Stomach (tissue), 4 donors: ENCODE data around the gene UHRF1.

Source experiments
- POLR2A ChIP-seq, 4 donors: fragments of 450-650 bp; IDR thresholded peaks; one replicate each; pipeline ENCODE4 v1.6.1; 2016; ENCODE audit warnings: antibody characterized with exemption in 4 of 4, control low read depth in 2 of 4, mild to moderate bottlenecking in 1 of 4, moderate library complexity in 1 of 4
- POLR2AphosphoS5 ChIP-seq, 3 donors: sonication (generic); formaldehyde crosslinking; IDR thresholded peaks; one replicate each; pipeline ENCODE4 v1.6.1; 2016; ENCODE audit warnings: antibody characterized with exemption in 3 of 3
- TF ChIP-seq, protein P1 (sequence below), 7 experiments: fragments of 450-650 bp in 4 of 7; fragments of 200-600 bp in 3 of 7; sonication (generic) in 3 of 7; IDR thresholded peaks; one replicate each; pipeline ENCODE4 v1.5.1; 2016 to 2019; ENCODE audit warnings: antibody characterized with exemption in 7 of 7, control low read depth in 2 of 7, mild to moderate bottlenecking in 1 of 7

DNA sequence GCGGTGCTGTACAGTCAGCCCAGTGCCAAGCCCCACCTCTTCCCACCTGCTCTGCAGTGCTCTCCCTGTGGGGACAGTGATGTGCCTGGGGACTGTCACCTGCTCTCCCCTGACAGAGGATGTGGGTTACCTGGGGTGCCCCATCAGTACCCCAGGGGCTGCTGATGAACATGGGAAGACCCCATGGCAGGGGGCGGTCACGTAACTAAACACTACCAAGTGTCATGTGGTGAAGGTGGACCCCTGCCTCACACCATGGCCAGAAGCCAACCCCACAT is 72.3 kb downstream of the UHRF1 start:
- TF ChIP-seq, protein P1, sequence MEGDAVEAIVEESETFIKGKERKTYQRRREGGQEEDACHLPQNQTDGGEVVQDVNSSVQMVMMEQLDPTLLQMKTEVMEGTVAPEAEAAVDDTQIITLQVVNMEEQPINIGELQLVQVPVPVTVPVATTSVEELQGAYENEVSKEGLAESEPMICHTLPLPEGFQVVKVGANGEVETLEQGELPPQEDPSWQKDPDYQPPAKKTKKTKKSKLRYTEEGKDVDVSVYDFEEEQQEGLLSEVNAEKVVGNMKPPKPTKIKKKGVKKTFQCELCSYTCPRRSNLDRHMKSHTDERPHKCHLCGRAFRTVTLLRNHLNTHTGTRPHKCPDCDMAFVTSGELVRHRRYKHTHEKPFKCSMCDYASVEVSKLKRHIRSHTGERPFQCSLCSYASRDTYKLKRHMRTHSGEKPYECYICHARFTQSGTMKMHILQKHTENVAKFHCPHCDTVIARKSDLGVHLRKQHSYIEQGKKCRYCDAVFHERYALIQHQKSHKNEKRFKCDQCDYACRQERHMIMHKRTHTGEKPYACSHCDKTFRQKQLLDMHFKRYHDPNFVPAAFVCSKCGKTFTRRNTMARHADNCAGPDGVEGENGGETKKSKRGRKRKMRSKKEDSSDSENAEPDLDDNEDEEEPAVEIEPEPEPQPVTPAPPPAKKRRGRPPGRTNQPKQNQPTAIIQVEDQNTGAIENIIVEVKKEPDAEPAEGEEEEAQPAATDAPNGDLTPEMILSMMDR (IDR thresholded peaks at IDR 0.05): no peak
- TF ChIP-seq POLR2A (IDR thresholded peaks at IDR 0.05) (no peak), POLR2AphosphoS5 (IDR thresholded peaks at IDR 0.05) (no peak)
